ENCODE data around the gene PPP1R12C. TPM values are rescaled to one million over a fixed set of nuclear protein-coding genes. Genes with fewer than 3 reads are reported as not detected.

The PPP1R12C gene
- total and polyA plus RNA-seq, 9 donors: 21.4 to 152 (median 110) TPM

DNA sequence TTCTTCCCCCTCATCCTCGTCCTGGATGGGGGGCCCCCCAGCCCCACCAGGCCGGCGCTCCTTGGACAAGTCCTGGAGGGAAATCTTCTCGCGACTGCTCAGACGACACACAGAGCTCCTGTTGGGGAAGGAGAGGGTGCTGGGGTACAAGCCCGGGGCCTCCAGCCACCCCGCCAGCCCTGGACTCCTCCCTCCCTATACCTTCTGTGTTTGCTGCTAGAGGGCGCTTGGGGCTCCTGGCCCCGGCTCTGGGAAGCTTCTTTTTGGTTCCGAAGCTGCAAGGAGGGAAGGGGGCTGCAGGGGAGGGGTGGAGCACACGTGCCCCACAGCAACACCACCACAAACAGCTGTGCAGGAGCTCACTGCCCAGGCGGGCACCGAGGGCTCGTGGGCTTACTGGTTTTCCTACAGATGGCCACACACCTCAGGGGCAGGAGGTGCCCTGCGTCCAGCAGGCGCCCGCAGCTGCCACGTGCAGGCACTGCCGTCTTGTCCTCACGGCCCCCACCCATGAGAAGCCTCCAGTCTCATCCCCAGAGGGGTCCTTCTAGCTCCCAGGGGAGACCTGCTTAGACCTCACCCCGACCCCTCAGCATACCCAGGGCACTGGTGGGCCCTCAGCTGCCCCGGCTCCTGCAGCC lies 21.3 kb downstream of the PPP1R12C start:
- Histone ChIP-seq H3K27me3 (no peaks in the 10 kb centered on the region), H3K4me1 (ENCODE audit: insufficient read depth) (no peaks in the 10 kb centered on the region), H3K4me3 (no peak overlapping the region), H3K9me3 (no peaks in the 10 kb centered on the region), H3K27ac (no peak overlapping the region), H3K36me3 (no peaks in the 10 kb centered on the region)
- no peak for DNase-seq
- intact Hi-C loops (cut with DNase I): no loop called here
- WGBS, 3 donors: 78 to 82% (median 79%) methylated on average over 23 of the region's 23 CpGs
- TF ChIP-seq EP300 (IDR thresholded peaks at IDR 0.05): no peak
- no peak for TF ChIP-seq POLR2A (IDR thresholded peaks at IDR 0.05)
- TF ChIP-seq CTCF (IDR thresholded peaks at IDR 0.05): no peak

DNA sequence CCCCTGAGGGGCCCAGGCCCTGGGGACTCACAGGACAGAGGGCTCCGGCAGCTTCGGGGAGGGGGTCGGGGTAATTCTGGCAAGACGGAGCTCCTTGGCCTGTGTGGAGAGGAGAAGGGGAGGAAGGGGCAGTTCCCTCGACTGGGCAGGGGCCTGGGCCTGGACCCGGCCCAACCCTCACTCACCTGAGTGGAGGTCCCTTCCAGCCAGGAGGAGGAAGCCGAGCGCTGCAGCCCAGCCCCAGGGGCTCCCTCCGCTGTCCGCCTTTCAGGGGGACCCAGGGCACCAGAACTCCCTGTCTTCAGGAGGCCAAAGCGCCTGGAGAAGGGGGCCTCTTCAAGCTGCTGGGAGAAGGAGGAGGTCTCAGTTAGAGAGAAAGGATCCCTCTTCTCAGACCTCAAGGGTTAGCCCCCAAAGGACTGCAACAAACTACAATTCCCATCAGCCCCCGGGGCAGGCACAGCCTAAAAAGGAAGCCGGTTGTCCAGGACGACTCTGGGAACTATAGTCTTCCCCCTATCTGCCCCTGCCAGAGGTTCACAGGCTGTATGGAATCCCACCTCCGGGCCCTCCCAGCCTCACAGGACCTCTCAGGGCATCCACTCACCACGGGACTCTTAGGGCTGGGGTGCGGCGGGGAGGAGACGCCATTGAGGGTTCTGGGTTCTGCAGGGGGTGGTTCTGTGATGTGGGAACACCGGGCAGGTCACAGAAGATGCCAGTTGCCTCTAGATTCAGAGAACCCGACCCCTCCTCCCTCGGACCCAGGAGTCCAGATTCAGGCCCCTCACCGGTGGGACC lies 22.0 kb downstream of the PPP1R12C start:
- WGBS, 3 donors: 81 to 85% (median 83%) methylated on average over 23 of the region's 23 CpGs
- DNase-seq: no peak

DNA sequence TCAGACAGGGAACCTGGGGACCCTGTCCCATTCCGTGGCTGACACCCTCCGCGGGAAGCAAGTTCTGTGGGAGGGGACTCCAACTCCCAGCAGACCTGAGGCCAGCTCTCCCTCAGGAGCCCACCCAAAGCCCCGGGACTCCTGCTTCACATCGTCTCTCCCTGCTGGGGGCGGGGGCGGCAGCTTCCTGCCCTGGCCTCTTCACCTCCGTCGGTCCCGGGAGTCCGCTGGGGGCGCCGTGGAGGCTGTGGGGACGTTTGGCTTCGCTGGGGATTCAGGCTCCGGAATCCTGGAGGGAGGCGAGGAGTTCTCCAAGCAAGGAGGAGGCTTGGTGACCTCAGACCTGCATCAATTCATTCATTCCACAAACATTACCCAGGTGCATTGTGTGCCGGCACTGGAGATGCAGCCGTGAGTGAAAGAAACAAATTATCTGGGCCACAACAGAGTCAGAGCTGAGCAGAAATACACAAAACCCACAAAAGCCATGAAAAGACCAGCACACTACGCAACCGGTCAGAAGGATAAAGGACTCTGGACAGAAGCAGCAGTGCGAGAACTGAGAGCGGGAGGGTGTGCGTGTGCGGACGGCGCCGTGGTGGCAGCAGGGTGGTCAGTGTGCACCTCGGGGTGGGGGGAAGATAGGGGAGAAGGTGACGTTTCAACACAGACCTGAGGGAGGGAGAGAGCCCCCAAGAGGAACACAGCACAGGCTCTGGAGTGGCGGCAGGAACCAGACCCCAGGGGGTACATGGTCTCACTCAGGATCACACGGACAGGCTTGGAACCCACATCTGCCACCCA lies 22.8 kb downstream of the PPP1R12C start:
- TF ChIP-seq CTCF (IDR thresholded peaks at IDR 0.05) (no peak), EP300 (IDR thresholded peaks at IDR 0.05) (no peak), POLR2A (IDR thresholded peaks at IDR 0.05) (no peak)
- no peaks in the 10 kb centered on the region for H3K9me3 ChIP-seq
- no peak for DNase-seq
- no peaks in the 10 kb centered on the region for H3K36me3 ChIP-seq
- H3K4me1 ChIP-seq (ENCODE audit: insufficient read depth): no peaks in the 10 kb centered on the region
- H3K4me3 ChIP-seq: no peak overlapping the region
- no peak overlapping the region for H3K27ac ChIP-seq
- 78 to 85% (median 82%) methylated on average over 32 of the region's 32 CpGs for WGBS, 3 donors
- no peaks in the 10 kb centered on the region for H3K27me3 ChIP-seq
- intact Hi-C loops (cut with DNase I): no loop called here

More for the DNA sequence above, 22.0 kb downstream of the PPP1R12C start:
- H3K4me1 ChIP-seq (ENCODE audit: insufficient read depth): no peaks in the 10 kb centered on the region
- H3K27ac ChIP-seq: no peak overlapping the region
- H3K36me3 ChIP-seq: no peaks in the 10 kb centered on the region
- H3K4me3 ChIP-seq: no peak overlapping the region
- no peaks in the 10 kb centered on the region for H3K27me3 ChIP-seq
- H3K9me3 ChIP-seq: no peaks in the 10 kb centered on the region
- intact Hi-C loops (cut with DNase I): no loop called here
- TF ChIP-seq EP300 (IDR thresholded peaks at IDR 0.05) (no peak), POLR2A (IDR thresholded peaks at IDR 0.05) (no peak), CTCF (IDR thresholded peaks at IDR 0.05) (no peak)
